ENCODE results near the gene PTPRD.

PTPRD gene

GRCh38 chr9:8605096-8605495 lies 2007.7 kb downstream of the PTPRD start:
- DNase-seq = no peak

- no peak for DNase-seq
Observed at GRCh38 chr9:8604201-8604600, 2008.6 kb downstream of the PTPRD start.

GRCh38 chr9:8600914-8601680 lies 2011.7 kb downstream of the PTPRD start:
- DNase-seq = peak in 30 of 51 donors; percentile 0 to 78 (median 30)

- peak in 7 of 51 donors; percentile 2 to 28 (median 4) for DNase-seq
Observed at GRCh38 chr9:8599937-8600336, 2012.9 kb downstream of the PTPRD start.

GRCh38 chr9:8589476-8589875 lies 2023.3 kb downstream of the PTPRD start:
- no peak for DNase-seq

GRCh38 chr9:8585036-8585435 lies 2027.8 kb downstream of the PTPRD start:
- DNase-seq = no peak

GRCh38 chr9:8579661-8580060 lies 2033.1 kb downstream of the PTPRD start:
- DNase-seq = no peak

- DNase-seq = no peak
Observed at GRCh38 chr9:8576741-8577140, 2036.1 kb downstream of the PTPRD start.

GRCh38 chr9:8574846-8575245 lies 2038.0 kb downstream of the PTPRD start:
- DNase-seq = no peak

GRCh38 chr9:8572209-8572608 lies 2040.6 kb downstream of the PTPRD start:
- DNase-seq = no peak

- no peak for DNase-seq
Observed at GRCh38 chr9:8571643-8572042, 2041.2 kb downstream of the PTPRD start.

GRCh38 chr9:8570776-8571175 lies 2042.0 kb downstream of the PTPRD start:
- DNase-seq = no peak

- no peak for DNase-seq
Observed at GRCh38 chr9:8569823-8570222, 2043.0 kb downstream of the PTPRD start.

GRCh38 chr9:8567963-8568579 lies 2044.7 kb downstream of the PTPRD start:
- DNase-seq = no peak

GRCh38 chr9:8564960-8565359 lies 2047.8 kb downstream of the PTPRD start:
- DNase-seq = no peak

- no peak for DNase-seq
Observed at GRCh38 chr9:8560560-8561525, 2052.0 kb downstream of the PTPRD start.

- DNase-seq = no peak
Observed at GRCh38 chr9:8558176-8558575, 2054.6 kb downstream of the PTPRD start.

- no peak for DNase-seq
Observed at GRCh38 chr9:8555762-8556500, 2056.9 kb downstream of the PTPRD start.

- no peak for DNase-seq
Observed at GRCh38 chr9:8553444-8553843, 2059.4 kb downstream of the PTPRD start.

- peak in 34 of 51 donors; percentile 1 to 91 (median 50) for DNase-seq
Observed at GRCh38 chr9:8552732-8553131, 2060.1 kb downstream of the PTPRD start.

GRCh38 chr9:8549214-8549613 lies 2063.6 kb downstream of the PTPRD start:
- DNase-seq = no peak
